GM18508 (cell line): ENCODE measurements around the gene SSC5D.
"Not testable (repeated sequence)": the region's sequence is repeated elsewhere in the genome, so short reads cannot be mapped to it uniquely, and the experiment has no call there.

Source experiments
- ATAC-seq: cut with Tn5 transposase; IDR thresholded peaks from one replicate; pipeline ENCODE4 v1.9.1; 2021; ENCODE audit warnings: moderate number of reproducible peaks; ENCODE audit not compliant: insufficient read depth, unreplicated experiment

The SSC5D gene

DNA sequence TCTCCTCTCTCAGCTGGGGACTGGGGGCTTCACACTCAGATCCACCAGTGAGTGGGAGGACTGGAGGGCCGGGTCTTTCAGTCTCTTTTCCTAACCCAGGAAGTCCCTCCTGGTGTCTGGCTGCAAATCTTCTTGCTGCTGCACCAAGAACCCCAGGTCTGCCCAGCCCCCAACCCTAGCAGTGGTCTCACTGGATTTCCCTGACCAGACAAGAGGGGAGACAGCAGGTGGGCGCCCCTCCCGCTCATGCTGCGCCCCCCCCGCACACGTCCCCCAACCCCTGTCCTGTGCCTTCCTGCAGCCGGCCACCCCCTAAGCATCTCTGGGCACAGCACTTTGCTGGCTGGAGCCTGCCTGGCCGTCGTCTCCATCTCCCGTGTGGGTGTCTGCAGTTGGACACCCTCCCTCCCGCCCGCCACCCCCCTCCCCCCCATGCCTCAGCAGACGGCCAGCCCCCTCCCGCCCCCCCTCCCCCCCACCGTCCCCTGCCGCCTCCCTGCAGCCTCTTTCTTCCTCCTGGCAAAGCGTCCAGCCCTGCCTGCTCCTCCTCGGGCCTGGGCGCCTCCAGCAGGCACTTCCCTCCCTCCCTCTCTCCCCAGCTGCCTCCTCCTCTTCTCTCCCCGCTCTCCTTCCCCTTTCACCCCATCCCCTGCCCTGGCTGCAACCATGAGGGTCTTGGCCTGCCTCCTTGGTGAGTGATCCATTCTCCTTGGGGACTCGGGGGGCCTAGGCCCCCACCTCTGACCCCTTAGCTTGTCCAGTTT lies at the start of gene SSC5D:
Gene SSC5D (plus strand): TSS at position 513 of the 764 bp plus-strand sequence. CDS start 154 bp downstream, at position 667.
- no peak for ATAC-seq

DNA sequence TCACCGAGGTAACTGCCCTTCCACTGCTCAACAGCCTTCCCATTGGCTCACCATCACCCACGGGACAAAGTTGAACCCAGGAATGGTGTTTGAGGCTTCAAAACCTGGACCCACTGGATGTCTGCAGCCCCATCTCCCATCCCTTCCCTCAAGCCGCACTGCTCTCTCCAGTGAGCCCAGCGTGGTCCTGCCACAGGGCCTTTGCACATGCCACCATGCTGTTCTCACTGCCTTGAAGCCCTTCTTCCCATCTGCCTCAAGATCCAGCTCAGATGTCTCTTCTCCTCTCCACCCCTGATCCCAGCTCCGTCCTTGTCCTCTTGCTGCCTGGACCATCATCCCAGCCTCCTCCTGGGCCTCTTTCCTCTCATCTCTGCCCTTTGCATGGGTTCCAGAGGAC lies 49.2 kb upstream of the SSC5D start:
- ATAC-seq = no peak

DNA sequence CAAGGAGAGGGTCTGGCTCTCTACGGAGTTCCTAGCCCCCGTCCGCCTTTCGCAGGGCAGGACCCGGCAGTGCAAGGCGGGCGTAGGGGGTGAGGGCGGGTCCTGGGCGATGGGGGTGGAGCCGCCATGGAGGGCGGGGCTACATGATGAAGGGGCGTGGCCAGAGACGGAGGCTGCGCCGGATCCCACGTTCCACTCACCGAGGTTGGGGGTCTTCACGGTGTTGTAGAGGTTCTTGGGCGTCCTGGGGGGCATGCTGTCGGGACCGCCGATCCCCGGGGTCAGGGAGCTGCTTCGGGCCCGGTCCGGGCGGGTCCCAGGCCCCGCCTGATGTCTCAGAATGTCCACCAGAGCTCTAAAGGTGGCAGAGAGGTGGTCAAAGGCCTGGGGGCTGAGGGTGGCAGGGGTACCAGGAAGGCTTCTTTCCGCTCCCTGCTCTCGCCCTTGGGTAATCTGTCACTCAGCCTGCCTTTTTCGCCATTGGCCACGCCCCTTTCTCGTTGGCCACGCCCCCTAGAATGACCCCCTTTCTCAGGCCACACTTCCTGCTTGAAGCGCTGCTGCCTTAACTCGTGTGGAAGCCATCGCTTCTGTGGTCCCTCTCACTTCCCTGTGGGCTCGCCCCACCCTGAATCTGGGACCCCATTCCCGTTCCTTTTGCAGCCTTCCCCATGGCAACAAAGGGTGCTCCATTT lies 47.7 kb upstream of the SSC5D start:
- ATAC-seq = no peak

DNA sequence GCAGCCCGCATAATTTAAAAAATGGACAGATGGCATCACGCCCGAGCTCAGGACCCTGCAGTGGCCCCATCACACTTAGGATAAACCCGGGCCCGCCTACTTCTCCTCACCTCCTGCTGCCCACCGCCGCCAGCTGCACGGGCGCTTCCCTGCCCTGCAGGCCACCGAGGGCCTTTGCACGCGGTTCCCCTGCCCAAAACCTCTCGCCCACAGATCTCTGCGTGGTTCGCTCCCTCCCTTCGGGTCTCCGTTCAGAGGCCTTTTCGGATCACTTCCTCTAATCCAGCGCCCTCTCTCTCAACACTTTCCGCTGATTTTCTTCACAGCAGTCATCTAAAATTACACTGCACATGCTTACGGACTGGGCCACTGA lies 46.9 kb upstream of the SSC5D start:
- ATAC-seq = no peak

DNA sequence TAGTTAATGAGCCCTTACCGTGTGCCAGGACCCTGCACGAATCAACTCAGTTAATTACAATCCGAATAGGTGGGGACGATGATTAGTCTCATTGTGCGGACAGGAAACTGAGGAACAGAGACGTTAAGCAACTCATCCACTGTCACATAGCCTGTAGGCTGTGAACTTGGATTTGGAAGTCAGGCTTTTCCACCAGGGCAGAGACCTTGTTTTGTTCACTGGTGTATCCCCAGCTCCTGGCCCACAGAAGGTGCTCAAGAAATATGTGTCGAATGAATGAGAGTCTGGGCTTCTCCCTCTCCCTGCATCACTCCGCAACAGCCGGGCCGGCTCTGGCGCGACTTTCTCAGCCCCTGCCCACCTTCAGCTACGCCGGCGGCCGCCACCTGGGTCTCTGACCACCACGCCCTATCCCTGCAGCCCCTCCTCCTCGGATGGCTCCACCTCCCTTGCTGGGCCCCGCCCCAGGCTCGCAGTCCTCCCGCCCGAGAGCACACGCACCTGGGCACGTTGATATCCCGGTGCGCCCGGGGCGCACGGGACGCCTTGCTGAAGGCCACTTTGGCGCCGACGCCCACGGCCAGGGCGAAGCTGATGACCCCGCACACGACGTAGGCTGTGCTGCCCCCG lies 46.4 kb upstream of the SSC5D start:
- ATAC-seq = no peak

DNA sequence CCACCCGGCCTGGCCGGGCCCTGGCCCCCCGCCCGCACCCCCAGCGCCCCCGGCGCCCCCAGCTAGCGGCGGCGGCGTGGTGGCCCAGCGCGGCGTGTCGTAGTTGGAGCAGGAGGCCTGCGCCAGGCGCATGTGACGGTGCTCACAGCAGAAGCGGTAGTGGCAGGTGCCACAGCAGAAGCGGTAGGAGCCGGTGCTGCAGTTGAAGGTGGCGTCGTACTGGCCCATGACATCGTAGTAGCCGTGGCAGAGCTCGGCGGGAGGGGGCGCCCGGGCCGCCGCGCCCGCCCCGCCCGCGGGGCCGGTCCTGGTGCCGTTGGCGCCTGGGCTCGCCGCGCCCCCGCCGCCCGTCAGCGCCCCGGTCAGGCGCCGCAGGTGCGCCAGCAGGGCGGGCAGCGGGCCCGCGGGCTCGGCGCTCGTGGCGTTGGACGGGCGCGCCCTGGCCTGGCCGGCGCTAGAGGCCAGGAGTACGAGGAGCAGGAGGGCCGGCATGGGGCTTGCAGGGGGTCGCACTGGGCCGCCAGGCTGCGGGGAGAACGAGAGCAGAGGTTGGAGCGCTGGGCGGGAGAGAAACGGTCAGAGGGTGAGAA lies 45.8 kb upstream of the SSC5D start:
- ATAC-seq = no peak

DNA sequence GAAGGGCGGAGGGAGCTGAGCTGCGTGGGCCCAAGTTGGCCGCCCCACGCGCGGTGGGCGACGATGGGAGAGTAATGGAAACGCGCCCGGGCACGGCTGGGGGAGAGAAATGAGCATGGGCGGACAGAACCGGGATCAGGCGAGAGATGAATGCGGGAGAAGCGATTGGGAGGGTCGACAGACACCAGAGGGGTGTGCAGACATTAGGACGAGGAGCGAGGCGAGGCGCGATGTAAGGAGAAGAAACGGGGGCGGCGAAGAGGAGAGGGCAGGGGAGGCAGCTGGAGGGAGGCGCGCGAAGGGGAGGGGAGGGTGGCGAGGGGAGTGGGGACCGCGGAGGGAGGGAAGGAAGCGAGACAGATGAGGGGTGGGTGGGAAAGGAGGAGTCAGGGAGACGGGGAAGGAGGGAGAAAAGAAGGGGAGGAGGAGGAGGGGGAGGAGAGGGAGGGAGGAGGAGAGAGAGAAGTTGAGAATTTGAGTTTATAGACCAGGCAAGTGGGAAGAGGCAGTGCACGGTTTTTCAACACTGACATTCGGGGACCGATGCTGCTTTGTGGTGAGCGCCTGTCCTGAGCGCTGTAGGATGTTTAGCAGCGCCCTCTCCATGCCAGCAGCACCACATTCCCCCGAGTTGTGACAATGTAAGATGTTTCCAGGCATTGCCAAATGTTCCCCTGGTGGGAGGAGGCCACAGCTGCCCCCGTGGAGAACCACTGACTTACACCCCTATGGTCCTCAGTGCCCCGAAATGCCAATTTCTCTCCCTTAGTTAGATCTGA lies 45.0 kb upstream of the SSC5D start, which contains the start of gene SHISA7:
Gene SHISA7 (minus strand): TSS at position 256 of the 779 bp plus-strand sequence. CDS start 437 bp downstream, outside the sequence.
- ATAC-seq = no peak

DNA sequence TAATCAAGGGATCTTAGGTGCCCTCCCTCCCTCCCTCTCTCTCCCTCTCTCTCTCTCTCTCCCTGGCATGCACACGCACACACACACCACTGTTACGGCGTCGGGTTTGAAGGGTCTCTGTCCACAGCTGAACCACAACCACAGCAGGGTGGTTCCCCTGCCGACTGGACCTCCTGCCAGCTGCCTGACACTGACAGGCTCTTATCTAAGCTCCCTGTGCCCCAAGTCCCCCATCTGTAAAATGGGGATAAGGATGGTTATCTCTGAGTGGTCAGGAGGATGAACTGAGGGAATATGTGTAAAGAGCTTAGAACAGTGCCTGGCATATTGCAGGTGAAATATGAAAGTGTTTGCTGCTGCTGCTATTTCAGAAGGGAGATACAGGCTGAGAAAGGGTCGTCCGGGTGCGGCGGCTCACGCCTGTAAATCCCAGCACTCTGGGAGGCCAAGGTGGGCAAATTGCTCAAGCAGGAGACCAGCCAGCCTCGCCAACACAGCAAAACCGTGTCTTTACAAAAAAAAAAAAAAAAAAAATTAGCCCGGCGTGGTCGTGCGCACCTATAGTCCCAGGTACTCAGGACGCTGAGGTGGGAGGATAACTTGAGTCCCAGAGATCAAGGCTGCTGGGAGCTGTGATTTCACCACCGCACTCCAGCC lies 44.3 kb upstream of the SSC5D start:
- ATAC-seq = no peak

DNA sequence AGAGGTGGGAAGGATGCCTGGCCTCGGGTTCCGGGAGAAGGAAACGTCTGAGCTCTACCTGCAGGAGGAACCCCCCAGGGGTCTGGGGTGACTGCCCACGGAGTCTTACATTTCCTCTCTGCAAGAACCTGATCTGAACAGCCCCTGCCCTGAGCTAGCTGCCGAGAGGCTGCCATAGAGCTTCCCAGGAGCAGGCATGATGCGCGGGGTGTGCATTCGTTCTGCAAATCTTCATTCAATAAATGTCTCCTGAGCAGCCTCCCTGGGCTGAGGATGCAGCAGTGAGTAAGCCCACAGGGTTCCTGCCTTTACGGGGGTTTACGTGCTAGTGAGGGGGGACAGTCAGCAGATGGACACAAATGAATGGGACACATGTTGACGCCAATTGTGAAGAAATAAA lies 43.6 kb upstream of the SSC5D start:
- no peak for ATAC-seq

DNA sequence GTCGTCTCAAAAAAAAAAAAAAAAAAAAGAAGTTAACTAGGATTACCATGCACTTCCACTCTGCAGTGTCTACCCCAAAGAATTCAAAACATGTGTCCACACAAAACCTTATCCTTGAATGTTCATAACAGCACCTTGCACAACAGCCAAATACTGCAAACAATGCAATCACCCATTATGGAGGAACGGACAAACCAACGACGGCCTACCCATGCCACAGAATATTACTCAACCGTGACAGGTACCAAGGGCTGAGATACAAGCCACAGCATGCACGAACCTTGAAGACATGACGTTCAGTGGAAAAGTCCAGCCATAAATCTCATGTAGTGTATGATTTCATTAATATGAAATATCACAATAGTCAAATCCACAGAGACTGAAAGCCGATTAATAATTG lies 42.2 kb upstream of the SSC5D start:
- no peak for ATAC-seq

DNA sequence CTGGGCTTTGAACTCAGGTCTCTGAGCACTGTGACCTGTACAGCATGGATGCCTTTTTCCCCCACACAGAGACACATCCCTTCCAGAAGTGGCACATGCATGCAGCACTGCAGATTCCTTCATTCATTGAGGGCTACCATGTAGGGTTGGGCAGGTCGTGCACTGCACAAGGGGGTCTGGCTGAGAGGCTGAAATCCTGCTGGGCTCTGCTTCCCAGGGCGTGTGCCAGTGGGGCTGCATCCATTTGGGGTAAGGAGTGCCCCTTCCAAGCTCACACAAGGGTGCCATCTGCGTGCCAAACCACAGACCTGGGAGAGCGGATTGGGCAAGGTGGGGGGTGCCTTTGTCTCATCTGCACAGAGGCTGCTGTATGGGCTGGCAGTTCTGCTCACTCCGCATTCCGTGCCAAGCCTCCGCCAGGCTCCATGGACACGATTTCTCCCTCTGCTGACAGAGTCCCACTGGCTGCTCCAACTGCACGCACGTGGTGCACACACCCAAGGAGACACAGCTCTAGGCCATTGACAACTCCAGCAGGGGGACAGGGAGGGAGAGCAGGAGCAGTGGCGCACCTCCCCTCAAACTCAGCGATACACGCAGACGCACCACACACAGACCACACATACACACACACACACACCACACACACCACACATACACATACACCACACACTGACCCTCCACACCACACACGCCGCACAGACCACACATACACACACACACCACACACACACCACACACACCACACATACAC lies 40.6 kb upstream of the SSC5D start:
- no peak for ATAC-seq

DNA sequence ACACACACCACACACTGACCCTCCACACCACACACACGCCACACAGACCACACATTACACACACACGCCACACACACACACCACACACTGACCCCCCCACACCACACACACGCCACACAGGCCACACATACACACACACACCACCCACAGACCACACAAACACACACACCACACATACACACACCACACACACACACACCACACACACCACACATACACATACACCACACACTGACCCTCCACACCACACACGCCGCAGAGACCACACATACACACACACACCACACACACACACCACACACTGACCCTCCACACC lies 40.1 kb upstream of the SSC5D start:
- ATAC-seq = not testable (repeated sequence)

DNA sequence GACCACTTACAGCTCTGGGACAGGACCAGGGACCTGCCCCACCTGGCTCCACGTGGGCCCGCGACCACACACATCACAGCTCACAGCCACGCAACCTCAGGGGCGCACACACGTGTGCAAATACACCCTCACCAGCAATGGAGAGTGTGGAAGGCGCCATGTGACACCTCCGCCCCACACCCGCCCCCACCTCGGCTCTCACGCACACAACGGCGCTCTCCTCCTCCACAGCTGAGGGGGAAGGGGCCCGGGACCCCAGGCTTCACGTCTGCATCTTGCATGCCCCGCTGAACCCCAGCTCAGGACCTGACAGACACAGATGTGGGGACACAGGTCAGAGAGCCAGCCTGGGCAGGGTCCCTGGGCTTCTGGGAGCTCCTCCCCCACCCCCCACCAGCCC lies 38.8 kb upstream of the SSC5D start:
- no peak for ATAC-seq

DNA sequence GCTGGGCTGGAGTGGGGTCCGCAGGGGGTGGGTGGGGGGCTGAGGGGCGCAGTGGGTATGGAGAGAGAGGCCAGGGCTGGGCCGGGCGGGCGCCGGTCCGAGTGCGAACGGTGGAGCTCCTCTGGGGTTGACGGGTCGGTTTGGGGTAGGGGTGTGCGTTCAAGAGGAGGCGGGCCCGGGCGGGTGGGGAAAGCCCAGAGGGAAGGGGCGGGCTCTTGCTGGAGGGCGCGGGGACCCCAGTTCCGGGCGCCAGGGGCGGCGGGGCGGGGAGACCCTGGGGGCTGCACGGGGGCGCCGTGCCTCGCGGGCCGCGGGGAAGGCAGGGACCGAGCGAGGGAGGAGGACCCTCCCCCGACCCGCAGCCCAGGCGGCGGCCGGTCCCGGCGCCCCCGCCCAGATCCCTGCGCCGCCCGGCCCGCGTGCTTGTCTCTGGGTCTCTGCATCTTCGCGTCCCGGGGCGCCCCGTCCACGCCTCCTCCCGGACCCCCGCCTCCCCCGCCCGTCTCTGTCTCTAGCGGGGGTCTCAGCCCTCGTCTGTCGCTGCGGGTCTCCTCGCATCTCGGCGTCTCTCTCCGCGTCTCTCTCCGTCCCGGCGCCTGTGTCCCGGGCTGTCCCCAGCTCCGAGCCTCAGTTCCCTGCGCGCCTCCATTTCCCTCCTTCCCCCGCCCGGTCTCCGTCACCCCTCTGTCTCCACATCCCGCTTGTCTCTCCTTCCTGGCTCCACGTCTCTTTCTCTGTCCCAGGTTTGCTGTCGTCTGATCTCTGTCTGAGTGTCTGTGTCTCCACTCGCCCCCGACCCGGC lies 36.9 kb upstream of the SSC5D start:
- ATAC-seq = no peak

DNA sequence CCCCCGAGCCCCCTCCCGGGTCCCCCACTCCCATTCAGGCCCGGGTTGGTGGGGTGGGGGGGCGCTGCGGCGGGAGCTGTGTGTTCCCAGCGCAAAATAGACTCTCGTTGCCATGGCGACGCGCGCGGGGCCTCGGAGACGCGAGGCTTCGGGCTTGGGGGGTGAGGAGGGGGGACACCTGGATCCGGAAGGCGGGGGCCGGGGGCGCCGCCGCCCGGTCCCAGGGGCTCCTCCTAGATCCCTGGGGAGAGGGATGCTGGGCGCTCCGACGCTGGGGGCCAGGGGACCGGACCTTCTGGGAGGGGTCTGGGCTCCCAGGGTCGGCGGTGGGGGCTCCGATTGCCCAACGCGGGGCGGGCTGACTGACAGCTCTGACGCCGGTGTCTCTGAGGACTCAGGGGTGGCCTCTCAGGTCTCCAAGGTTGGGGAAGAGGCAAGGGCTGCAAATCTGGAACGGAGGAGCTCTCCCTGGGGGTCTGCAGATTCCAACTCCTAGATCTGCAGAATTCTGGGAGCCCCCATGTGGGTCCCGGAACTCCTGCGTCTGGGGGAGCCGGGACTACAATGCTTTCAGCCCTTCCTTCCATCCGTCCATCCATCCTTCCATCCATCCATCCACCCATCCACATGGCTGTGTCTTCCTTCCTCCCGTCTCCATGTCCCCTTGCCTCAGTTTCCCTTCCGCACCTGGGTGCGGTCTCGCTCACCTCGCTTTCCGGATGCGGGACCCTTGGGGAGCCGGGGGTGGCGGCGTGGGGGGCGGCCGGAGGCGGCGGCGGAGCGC lies 36.1 kb upstream of the SSC5D start:
- ATAC-seq = no peak

DNA sequence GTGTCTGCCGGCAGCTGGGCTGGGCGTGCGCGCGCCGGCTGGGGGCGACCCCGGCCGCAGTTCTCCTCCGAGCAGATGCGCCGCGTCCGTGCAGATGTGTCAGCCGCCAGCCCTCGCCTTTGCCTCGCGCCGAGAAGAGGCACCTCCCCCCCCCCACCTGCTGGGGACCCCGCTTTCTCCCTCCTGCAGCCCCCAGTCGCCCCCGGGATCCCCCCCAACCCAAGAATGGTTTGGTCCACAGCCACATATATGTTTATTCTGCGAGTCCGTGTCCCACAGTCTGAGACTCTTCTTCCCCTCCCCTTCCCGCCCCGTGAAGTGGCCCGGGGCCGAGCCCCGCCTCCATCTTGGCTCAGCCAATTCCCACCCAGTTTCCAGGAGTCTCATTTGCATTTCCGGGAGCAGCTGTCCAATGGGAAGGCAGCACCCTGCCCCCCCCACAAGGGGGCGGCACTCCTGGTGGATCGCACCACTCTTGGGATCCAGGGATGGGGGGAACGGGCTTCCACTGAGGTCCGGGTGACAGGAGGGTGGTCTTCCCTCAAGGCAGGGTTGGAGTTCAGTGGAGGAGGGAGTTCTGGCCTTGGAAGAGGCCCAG lies 35.4 kb upstream of the SSC5D start:
- ATAC-seq = no peak

DNA sequence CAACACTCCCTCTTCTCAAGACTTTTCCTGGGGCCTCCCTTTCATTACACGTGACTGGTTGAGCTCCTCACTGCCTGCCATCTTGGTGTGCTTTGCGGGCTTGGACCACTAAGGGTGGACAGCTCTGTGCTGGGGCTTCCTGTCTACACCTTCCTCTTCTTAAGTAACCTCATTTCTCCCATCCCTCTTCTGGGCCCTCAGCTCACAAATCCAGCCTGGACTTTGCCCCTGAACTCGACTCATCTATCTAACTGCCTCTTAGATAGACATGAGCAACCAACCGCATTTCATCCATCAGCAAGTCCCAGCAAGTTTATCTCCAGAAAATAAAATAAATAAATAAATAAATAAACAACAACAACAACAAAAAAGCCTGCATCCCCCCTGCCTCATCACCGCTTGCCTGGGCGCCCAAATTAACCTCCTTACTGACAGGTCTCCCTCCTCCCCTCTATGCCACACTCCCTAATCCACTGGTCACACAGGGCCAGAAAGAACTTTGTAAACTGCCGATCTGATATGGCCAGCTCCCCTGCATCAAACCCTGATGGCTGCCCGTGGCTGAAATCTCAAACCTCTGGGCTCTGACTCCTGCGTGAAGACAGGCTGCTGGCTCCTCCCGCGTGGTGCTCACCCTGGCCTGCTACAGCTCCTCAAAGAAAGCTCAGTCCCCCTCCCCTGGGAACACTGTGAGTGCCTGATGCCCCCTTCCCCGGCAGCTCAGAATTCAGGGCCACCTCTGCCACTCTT lies 34.5 kb upstream of the SSC5D start:
- ATAC-seq = no peak
